GM10248 (cell line): Measurements from ENCODE around the gene MRPS6.

ENCODE experiments used
- CTCF ChIA-PET: fragments of 300-600 bp; sonication (Branson Sonifier 250); formaldehyde crosslinking; extraction: SDS; loops from one replicate; lab custom pipeline; 2021; ENCODE audit warnings: antibody characterized with exemption; lab: Yijun Ruan, JAX
- POLR2A ChIA-PET: fragments of 350-650 bp; sonication (Branson Sonifier 250); formaldehyde crosslinking; extraction: SDS; loops from one replicate; lab custom pipeline; 2020; ENCODE audit warnings: antibody characterized with exemption; lab: Yijun Ruan, JAX
- DNase-seq: peaks from one replicate; pipeline ENCODE4 v3.0.0; 2012; ENCODE audit errors: extremely low spot score
- TF ChIP-seq, protein P1 (sequence below): IDR thresholded peaks from 2 replicates; pipeline ENCODE4 v1.5.1; 2012; ENCODE audit warnings: mild to moderate bottlenecking, low read depth; ENCODE audit errors: extremely low read depth, missing control alignments, control extremely low read depth

Gene MRPS6

DNA sequence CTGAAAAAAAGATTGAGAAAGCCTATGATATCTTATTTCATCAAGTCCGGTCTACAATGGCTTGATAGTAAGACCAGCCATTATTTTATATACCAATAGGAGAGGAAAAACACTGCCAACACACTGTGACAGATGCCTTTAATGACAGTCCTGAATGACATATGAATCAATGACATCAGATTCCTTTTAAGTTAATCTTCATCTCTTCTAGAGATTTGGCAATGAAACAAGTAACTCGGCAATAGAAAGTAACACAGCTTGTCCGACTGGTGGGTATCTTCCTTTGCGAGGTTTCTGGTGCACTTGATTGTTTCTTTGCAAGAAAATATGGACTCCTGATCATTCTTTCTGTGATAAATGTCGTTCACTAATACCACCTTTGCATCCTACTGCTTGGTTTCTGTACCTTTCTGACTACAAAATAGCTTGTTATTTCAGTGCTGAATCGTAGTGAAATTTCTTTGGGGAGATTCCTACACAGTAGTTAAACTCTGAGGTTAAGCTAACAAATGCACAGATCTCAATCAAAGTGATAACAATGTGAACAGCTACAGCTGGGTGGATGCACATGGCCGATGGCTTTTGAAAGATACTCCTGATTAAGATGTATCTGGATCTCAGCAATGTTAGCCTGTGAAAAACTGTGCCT, 104.7 kb downstream of the MRPS6 start:
- ChIA-PET CTCF (interaction anchor here (2.4 kb wide), 1 partner anchor 254 kb away, joined by 5 read pairs; no protein-coding TSS in a partner anchor), POLR2A (no interaction called here)
- TF ChIP-seq, protein P1, sequence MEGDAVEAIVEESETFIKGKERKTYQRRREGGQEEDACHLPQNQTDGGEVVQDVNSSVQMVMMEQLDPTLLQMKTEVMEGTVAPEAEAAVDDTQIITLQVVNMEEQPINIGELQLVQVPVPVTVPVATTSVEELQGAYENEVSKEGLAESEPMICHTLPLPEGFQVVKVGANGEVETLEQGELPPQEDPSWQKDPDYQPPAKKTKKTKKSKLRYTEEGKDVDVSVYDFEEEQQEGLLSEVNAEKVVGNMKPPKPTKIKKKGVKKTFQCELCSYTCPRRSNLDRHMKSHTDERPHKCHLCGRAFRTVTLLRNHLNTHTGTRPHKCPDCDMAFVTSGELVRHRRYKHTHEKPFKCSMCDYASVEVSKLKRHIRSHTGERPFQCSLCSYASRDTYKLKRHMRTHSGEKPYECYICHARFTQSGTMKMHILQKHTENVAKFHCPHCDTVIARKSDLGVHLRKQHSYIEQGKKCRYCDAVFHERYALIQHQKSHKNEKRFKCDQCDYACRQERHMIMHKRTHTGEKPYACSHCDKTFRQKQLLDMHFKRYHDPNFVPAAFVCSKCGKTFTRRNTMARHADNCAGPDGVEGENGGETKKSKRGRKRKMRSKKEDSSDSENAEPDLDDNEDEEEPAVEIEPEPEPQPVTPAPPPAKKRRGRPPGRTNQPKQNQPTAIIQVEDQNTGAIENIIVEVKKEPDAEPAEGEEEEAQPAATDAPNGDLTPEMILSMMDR, result no peak
- DNase-seq, result no peak

DNA sequence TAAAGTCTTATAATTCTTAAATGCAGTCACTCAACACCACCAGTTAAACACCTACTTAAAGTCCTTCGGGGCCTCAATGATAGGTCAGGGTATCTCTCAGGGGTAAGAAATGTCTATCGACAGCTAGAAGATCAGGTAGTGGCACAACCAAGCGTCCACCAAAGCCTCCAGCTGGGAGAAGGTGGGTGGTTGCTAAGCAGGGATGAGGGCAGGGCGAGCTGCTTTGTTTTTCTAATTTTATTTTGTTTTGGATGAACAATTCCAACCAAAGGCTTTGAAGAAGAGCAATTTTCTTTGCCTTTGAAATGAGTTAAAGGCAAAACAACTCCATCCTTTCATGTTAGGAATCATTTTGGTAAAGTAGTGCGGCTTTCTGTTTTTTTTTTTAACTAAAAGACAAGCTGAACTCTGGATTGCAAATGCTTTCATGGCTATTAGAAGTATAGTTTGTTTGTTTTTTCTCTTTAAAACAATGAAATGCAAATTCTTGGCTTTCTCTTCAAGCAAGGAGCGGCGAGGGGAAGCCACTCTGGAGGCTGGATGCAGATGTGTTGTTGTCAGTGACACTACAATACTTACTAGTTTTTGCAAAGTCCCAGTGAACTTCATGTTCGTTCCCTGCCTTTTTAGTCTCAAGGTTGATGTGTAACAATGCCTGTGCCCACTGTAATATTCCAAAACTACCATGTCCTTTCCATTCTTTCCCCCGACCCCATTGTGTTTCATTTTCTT, 106.0 kb downstream of the MRPS6 start:
- ChIA-PET CTCF (interaction anchor here (2.4 kb wide), 1 partner anchor 255 kb away, joined by 5 read pairs; no protein-coding TSS in a partner anchor), POLR2A (no interaction called here)
- TF ChIP-seq, protein P1, result no peak
- DNase-seq, result no peak

DNA sequence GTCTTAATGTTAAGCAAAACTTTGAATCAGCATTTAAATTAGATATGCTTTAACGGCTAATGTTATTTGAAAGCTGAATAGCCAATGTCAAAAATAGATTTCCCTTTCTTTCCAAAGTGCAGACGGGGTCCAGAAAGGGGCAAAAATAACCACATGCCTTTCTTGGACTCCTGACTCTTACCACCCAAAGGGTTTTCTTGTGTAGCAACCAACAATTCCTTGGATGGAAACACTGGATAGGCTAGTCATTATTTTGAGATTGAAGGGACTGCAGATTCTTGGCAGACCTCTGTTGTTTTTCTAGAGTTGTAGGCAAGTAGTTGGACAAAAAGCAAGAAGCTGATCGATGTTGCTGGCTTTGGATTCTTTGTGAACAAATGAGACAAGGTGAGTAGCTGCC, 107.0 kb downstream of the MRPS6 start:
- CTCF ChIA-PET, result no interaction called here
- TF ChIP-seq, protein P1, result no peak
- DNase-seq, result no peak
- POLR2A ChIA-PET, result no interaction called here

GRCh38 chr21:34180826-34181359, 107.5 kb downstream of the MRPS6 start:
- CTCF ChIA-PET, result no interaction called here

GRCh38 chr21:34181431-34182039, 108.2 kb downstream of the MRPS6 start:
- ChIA-PET CTCF (no interaction called here), POLR2A (no interaction called here)
- TF ChIP-seq, protein P1, result no peak
- DNase-seq, result no peak

More at GRCh38 chr21:34180826-34181359, 107.5 kb downstream of the MRPS6 start:
- POLR2A ChIA-PET, result no interaction called here
- TF ChIP-seq, protein P1, result no peak
- DNase-seq, result no peak

GRCh38 chr21:34182436-34182835, 109.1 kb downstream of the MRPS6 start:
- no peak for DNase-seq
- TF ChIP-seq, protein P1, result no peak
- ChIA-PET CTCF (no interaction called here), POLR2A (no interaction called here)
